Activated T-helper 1 cell treated with anti-CD3 and anti-CD28 coated beads, Interleukin-2, amount 50 U/mL, for 16 hours (primary cell): ENCODE data around the gene SF3B2.
"Not testable (repeated sequence)": the region's sequence is repeated elsewhere in the genome, so short reads cannot be mapped to it uniquely, and the experiment has no call there.

Experiments used
- DNase-seq, 2 donors: peaks; one replicate each; pipeline ENCODE4 v3.0.0-alpha.2; 2020; ENCODE audit warnings: low read depth in 1 of 2, low spot score in 1 of 2

SF3B2 gene

DNA sequence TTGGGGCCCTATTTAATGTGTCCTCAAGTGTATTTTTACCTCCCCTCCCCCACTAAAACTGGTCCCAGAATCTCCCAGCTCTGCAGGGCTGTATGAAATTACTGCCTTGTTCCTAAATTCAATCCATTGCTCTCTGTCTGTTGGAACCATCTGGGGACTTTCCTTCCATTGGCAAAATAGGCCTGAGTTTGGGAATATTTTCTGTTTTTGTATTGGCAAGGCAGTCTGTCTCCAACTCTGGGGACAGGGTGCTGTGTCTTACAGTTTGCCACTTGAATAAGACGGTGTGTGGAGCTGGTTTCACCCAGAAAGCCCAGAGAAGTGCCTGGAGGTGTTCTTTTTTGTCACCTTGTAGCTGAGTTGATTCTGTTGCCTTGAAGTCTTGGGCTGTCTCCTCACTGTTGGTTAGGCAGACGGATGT, 19.2 kb downstream of the SF3B2 start:
- DNase-seq = no peak

GRCh38 chr11:66072081-66072480, 19.9 kb downstream of the SF3B2 start:
- no peak for DNase-seq

DNA sequence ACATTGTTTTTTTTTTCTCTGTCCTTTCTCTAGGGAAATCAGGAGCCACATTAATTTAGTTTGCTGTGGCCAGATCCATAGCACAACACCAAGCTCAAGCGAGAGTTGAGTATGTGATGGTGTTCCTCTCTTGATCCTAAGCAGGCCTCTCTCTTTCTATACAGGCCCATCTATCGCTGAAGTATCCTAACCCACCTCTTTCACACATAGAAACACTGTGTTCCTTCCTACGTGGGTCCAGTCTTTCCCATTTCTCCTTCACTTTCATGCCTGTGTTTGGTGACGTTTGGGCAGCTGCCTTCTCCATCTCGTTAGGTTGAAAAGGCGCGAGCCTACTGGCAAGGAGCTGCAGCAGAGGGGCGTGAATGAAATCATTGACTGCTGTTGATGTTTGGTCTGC, 20.4 kb downstream of the SF3B2 start:
- no peak for DNase-seq

DNA sequence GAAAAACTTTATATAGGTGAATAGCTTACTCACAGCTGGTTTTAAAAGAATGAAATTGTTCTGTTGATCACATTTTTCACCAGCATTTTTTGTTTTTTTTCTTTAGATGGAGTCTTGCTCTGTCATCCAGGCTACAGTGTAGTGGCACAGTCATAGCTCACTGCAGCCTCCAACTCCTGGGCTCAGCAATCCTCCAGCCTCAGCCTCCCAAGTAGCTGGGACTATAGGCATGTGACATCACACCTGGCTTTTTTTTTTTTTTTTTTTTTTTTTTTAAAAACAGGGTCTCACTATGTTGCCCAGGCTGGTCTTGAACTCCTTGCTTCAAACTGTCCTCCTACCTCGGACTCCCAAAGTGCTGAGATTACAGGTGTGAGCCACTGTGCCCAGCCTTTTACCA, 21.5 kb downstream of the SF3B2 start:
- no peak for DNase-seq

- no peak for DNase-seq
These were observed 23.1 kb downstream of the SF3B2 start for GRCh38 chr11:66075273-66075672.

DNA sequence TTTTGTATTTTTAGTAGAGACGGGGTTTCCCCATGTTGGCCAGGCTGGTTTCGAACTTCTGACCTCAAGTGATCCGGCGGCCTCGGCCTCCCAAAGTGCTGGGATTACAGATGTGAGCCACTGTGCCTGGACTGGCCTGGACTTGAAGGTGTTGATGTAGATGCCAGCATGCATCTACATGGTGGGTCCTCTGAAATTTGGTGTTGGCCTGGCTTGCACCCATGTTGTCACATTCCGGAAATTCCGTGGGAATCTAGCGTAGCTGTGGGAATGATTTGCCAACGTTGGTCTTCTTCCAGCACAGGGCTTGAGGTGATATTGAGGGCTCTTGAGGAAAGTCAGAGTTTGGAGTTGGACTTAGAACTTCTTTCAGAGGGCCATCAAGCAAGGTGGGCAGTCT, 24.4 kb downstream of the SF3B2 start:
- DNase-seq = no peak

DNA sequence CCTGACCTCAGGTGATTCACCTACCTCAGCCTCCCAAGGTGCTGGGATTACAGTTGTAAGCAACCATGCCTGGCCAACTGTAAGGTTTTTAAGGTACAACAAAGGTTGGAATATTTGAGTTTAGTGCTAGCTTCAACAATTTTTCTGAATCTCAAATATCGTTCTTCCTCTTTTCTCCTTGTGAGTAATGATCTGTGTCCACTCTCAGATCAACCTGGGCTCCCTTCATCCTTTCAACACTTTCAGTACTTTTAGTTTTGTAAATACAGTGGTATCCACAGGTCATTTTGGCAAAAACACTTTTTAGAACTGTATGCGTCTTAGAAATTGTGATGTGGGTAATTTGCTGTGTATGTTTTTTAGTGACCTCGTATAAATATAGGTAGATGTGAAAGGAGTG, 25.8 kb downstream of the SF3B2 start:
- no peak for DNase-seq

DNA sequence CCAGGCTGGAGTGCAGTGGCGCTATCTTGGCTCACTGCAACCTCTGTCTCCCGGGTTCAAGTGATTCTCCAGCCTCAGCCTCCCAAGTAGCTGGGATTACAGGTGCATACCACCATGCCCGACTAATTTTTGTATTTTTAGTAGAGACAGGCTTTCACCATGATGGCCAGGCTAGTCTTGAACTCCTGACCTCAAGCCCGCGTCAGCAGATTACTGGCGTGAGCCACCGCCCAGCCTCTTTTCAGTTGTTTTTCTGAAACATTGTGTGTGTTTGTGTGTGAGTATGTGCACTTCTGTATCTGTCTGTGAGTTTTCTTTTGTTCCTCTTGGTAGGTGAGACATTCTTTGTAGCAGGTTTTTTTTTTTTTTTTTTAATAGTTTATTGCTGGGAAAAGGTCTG, 26.8 kb downstream of the SF3B2 start:
- DNase-seq = not testable (repeated sequence)

GRCh38 chr11:66080055-66080817, 28.1 kb downstream of the SF3B2 start:
- peak; percentile 42 to 49 for DNase-seq

- DNase-seq = peak; percentile 49 to 52
These were observed 29.3 kb downstream of the SF3B2 start for GRCh38 chr11:66081505-66081904.

- no peak for DNase-seq
These were observed 31.0 kb downstream of the SF3B2 start for GRCh38 chr11:66082946-66083698.

GRCh38 chr11:66083767-66084166, 31.6 kb downstream of the SF3B2 start:
- DNase-seq = no peak

DNA sequence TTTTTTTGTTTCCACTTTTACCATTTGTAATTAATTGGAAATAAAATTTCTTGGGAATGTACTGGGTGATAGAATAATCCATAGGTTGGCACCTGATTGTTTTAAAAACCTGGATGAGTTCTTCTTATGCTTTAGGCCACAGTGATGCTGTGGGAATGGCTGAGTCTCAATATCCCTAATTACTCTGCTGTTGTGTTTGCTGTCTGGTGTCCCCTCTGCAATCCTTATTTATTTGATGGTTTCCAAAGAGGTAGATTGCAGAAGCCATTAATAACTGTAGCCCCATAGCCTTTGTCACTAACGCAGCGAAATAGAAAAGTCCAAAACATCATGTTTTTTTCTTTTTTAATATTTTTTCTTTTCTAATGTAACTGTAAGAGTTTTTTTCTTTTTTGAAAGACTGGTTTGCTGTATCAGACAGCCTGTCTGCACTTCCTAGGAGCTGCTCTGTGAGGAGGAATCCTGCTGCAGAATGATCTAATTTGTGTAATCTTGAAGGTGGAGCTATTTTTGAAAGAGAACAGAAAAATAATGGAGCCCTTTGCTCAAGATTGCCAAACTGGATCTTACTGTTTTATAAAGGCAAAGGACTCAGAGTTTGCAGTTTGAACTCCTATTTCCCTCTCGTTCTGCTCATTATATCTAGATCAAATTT, 32.8 kb downstream of the SF3B2 start:
- DNase-seq = no peak

- DNase-seq = no peak
These were observed 35.2 kb downstream of the SF3B2 start for GRCh38 chr11:66087148-66087908.

DNA sequence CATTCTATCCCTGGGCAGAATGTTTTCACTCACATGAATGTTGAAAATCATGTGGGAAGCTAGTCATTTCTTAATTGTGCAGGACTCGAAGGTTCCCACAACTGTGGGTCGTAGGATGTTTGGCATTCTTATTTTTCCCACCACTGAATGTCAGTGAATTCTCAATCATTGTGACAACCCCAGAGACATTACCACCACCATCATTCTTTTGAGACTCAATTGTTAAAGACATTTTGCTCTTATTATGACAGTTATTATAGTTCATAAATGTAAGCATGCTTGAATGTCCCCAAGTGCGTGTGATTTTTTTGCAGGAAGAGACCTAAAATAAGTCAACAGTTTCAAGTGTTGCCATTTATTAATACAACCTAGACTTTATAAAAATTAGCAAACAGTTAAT, 36.9 kb downstream of the SF3B2 start:
- DNase-seq = no peak

GRCh38 chr11:66090288-66090687, 38.1 kb downstream of the SF3B2 start:
- no peak for DNase-seq

GRCh38 chr11:66092125-66092524, 40.0 kb downstream of the SF3B2 start:
- DNase-seq = not testable (repeated sequence)

DNA sequence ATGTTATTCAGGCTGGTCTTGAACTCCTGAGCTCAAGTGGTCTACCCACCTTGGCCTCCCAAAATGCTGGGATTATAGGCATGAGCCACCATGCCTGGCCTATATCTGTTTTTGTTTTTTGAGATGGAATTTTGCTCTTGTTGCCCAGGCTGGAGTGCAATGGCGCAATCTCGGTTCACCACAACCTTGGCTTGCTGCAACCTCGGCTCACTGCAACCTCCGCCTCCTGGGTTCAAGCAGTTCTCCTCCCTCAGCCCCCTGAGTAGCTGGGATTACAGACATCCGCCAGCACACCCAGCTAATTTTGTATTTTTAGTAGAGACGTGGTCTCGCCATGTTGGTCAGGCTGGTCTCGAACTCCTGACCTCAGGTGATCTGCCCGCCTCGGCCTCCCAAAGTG, 47.6 kb downstream of the SF3B2 start:
- not testable (repeated sequence) for DNase-seq

GRCh38 chr11:66100272-66101065, 48.3 kb downstream of the SF3B2 start:
- DNase-seq = peak; percentile 31 to 35

- no peak for DNase-seq
These were observed 48.9 kb downstream of the SF3B2 start for GRCh38 chr11:66101066-66101464.
